DOHH2 (cell line): ENCODE results near the gene VPS37B.

Source experiments
- H3F3A ChIP-seq: fragments of 200-600 bp; sonication (generic), shearing (Covaris generic); 2 replicates; pipeline ENCODE4 v1.6.0; 2016; ENCODE audit warnings: antibody characterized with exemption, mild to moderate bottlenecking; ENCODE audit not compliant: control insufficient read depth, insufficient read depth
- H3K27ac ChIP-seq: fragments of 200-600 bp; sonication (generic); 2 replicates; pipeline ENCODE4 v1.5.1; 2014; ENCODE audit warnings: low read depth, mild to moderate bottlenecking, low read length, moderate library complexity
- H3K27me3 ChIP-seq: fragments of 200-600 bp; sonication (generic); 2 replicates; pipeline ENCODE4 v1.6.1; 2014; ENCODE audit warnings: mild to moderate bottlenecking, low read length, mixed read lengths; ENCODE audit not compliant: control insufficient read depth
- H3K36me3 ChIP-seq: fragments of 200-600 bp; sonication (generic); 2 replicates; pipeline ENCODE4 v1.6.1; 2014; ENCODE audit warnings: mild to moderate bottlenecking, low read length, moderate library complexity, mixed read lengths; ENCODE audit not compliant: control insufficient read depth
- H3K4me1 ChIP-seq: fragments of 200-600 bp; sonication (generic); 2 replicates; pipeline ENCODE4 v1.6.1; 2014; ENCODE audit warnings: mild to moderate bottlenecking, low read length, mixed read lengths; ENCODE audit not compliant: control insufficient read depth
- H3K4me2 ChIP-seq: fragments of 200-600 bp; sonication (generic); 2 replicates; pipeline ENCODE4 v1.6.0; 2014; ENCODE audit warnings: mild to moderate bottlenecking, low read length, moderate library complexity
- H3K4me3 ChIP-seq: fragments of 200-600 bp; sonication (generic); 2 replicates; pipeline ENCODE4 v1.5.1; 2014; ENCODE audit warnings: mild to moderate bottlenecking, low read length, mixed read lengths
- H3K79me2 ChIP-seq: fragments of 200-600 bp; sonication (generic); 2 replicates; pipeline ENCODE4 v1.6.1; 2014; ENCODE audit warnings: mild to moderate bottlenecking, low read length, mixed read lengths; ENCODE audit not compliant: control insufficient read depth
- H3K9me2 ChIP-seq: fragments of 200-600 bp; sonication (generic); replicated peaks from 2 replicates; pipeline ENCODE4 v1.6.1; 2014; ENCODE audit warnings: mild to moderate bottlenecking, low read length, mixed read lengths; ENCODE audit not compliant: control insufficient read depth
- H3K9me3 ChIP-seq: fragments of 200-600 bp; sonication (generic); 2 replicates; pipeline ENCODE4 v1.6.1; 2014; ENCODE audit warnings: antibody characterized with exemption, low read length, mixed read lengths; ENCODE audit not compliant: control insufficient read depth, insufficient read depth
- H4K20me1 ChIP-seq: fragments of 200-600 bp; sonication (generic); 2 replicates; pipeline ENCODE4 v1.6.0; 2014; ENCODE audit warnings: low read depth, mild to moderate bottlenecking, antibody characterized with exemption, low read length, moderate library complexity; ENCODE audit not compliant: control insufficient read depth, insufficient read depth
- EZH2phosphoT487 ChIP-seq: fragments of 200-600 bp; sonication (generic); IDR thresholded peaks from 2 replicates; pipeline ENCODE4 v1.6.1; 2017; ENCODE audit warnings: borderline replicate concordance, mild to moderate bottlenecking, antibody characterized with exemption, low read length, moderate library complexity, mixed read lengths
- TF ChIP-seq, protein P1 (sequence below): fragments of 200-600 bp; sonication (generic); IDR thresholded peaks from one replicate; pipeline ENCODE4 v1.5.1; 2014; ENCODE audit warnings: antibody characterized with exemption, mild to moderate bottlenecking, low read depth, low read length; ENCODE audit not compliant: poor library complexity, severe bottlenecking

The VPS37B gene

GRCh38 chr12:122847921-122848421 is 48.0 kb downstream of the VPS37B start:
- Histone ChIP-seq H3K4me1 (no peaks in the 10 kb centered on the region), H3K4me2 (no peak overlapping the region), H3K4me3 (no peak overlapping the region), H3K27ac (no peak overlapping the region), H3K9me3 (no peaks in the 10 kb centered on the region), H3K79me2 (peaks cover 46% of the 10 kb centered on the region), H3F3A (no peaks in the 10 kb centered on the region), H3K36me3 (peaks cover 9% of the 10 kb centered on the region; the same call in 1 of the 2 replicates), H3K9me2 (no peaks in the 10 kb centered on the region), H3K27me3 (no peaks in the 10 kb centered on the region), H4K20me1 (0 out of 2 replicates have a peak, but pooled peaks cover 4% of the 10 kb centered on the region)
- TF ChIP-seq, protein P1, sequence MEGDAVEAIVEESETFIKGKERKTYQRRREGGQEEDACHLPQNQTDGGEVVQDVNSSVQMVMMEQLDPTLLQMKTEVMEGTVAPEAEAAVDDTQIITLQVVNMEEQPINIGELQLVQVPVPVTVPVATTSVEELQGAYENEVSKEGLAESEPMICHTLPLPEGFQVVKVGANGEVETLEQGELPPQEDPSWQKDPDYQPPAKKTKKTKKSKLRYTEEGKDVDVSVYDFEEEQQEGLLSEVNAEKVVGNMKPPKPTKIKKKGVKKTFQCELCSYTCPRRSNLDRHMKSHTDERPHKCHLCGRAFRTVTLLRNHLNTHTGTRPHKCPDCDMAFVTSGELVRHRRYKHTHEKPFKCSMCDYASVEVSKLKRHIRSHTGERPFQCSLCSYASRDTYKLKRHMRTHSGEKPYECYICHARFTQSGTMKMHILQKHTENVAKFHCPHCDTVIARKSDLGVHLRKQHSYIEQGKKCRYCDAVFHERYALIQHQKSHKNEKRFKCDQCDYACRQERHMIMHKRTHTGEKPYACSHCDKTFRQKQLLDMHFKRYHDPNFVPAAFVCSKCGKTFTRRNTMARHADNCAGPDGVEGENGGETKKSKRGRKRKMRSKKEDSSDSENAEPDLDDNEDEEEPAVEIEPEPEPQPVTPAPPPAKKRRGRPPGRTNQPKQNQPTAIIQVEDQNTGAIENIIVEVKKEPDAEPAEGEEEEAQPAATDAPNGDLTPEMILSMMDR, result no peak
- TF ChIP-seq EZH2phosphoT487, result no peak

- no peak for TF ChIP-seq EZH2phosphoT487
- TF ChIP-seq, protein P1, result no peak
These were observed 48.4 kb downstream of the VPS37B start for GRCh38 chr12:122847516-122847836.

GRCh38 chr12:122846622-122847515 is 49.1 kb downstream of the VPS37B start:
- H3K4me1 ChIP-seq, result no peaks in the 10 kb centered on the region
- H3K79me2 ChIP-seq, result peaks cover 57% of the 10 kb centered on the region
- H3K4me3 ChIP-seq, result no peak overlapping the region
- no peaks in the 10 kb centered on the region for H3K9me3 ChIP-seq
- no peak overlapping the region for H3K4me2 ChIP-seq
- H3K36me3 ChIP-seq, result peaks cover 9% of the 10 kb centered on the region; the same call in 1 of the 2 replicates
- TF ChIP-seq, protein P1, result no peak
- no peak for TF ChIP-seq EZH2phosphoT487
- H3F3A ChIP-seq, result no peaks in the 10 kb centered on the region
- no peaks in the 10 kb centered on the region for H3K9me2 ChIP-seq
- H3K27me3 ChIP-seq, result no peaks in the 10 kb centered on the region
- no peak overlapping the region for H3K27ac ChIP-seq
- 0 out of 2 replicates have a peak, but pooled peaks cover 4% of the 10 kb centered on the region for H4K20me1 ChIP-seq

More at GRCh38 chr12:122847516-122847836, 48.4 kb downstream of the VPS37B start:
- H3K27me3 ChIP-seq, result no peaks in the 10 kb centered on the region
- no peak overlapping the region for H3K4me3 ChIP-seq
- no peaks in the 10 kb centered on the region for H3K9me2 ChIP-seq
- H3K9me3 ChIP-seq, result no peaks in the 10 kb centered on the region
- H4K20me1 ChIP-seq, result 0 out of 2 replicates have a peak, but pooled peaks cover 4% of the 10 kb centered on the region
- H3K79me2 ChIP-seq, result peaks cover 51% of the 10 kb centered on the region
- H3K36me3 ChIP-seq, result peaks cover 9% of the 10 kb centered on the region; the same call in 1 of the 2 replicates
- H3K27ac ChIP-seq, result no peak overlapping the region
- no peak overlapping the region for H3K4me2 ChIP-seq
- H3K4me1 ChIP-seq, result no peaks in the 10 kb centered on the region
- no peaks in the 10 kb centered on the region for H3F3A ChIP-seq
